IgD-negative memory B cell (primary cell): ENCODE results near the gene TCP11. TPM values are rescaled to one million over a fixed set of nuclear protein-coding genes. Genes with fewer than 3 reads are reported as not detected.

Experiments
- H3K27ac Mint-ChIP-seq, 3 donors: one replicate each; pipeline ENCODE4 v1.8.0; 2020 to 2022; ENCODE audit warnings: mild to moderate bottlenecking in 3 of 3, mixed read lengths in 3 of 3, moderate library complexity in 1 of 3
- H3K27me3 Mint-ChIP-seq: one replicate; pipeline ENCODE4 v1.8.0; 2021; ENCODE audit warnings: mixed read lengths
- H3K36me3 Mint-ChIP-seq: one replicate; pipeline ENCODE4 v1.8.0; 2020; ENCODE audit warnings: mild to moderate bottlenecking, mixed read lengths
- H3K4me1 Mint-ChIP-seq, 3 donors: one replicate each; pipeline ENCODE4 v1.8.0; 2020 to 2022; ENCODE audit warnings: mixed read lengths in 3 of 3, mild to moderate bottlenecking in 1 of 3
- H3K4me3 Mint-ChIP-seq, 4 donors: one replicate each; pipeline ENCODE4 v1.8.0; 2020 to 2022; ENCODE audit warnings: mild to moderate bottlenecking in 4 of 4, mixed read lengths in 4 of 4, moderate library complexity in 3 of 4
- H3K9me3 Mint-ChIP-seq, 3 donors: one replicate each; pipeline ENCODE4 v1.8.0; 2020 to 2021; ENCODE audit warnings: mixed read lengths in 3 of 3, mild to moderate bottlenecking in 1 of 3
- polyA plus RNA-seq: library from polyadenylated mRNA; unstranded; fragments of 300-500 nt; fragmentation: Illumina TruSeq; gene quantifications from one replicate; pipeline ENCODE4 v1.2.3, GENCODE V29; 2021

Gene TCP11
- not detected for polyA plus RNA-seq

GRCh38 chr6:35141007-35141655, at the start of gene TCP11:
Gene TCP11, minus strand, starts transcription at chr6:35141339. Its CDS starts 469 bp downstream, at chr6:35140870.
- peak within 1 kb of the TSS; percentile 9 to 77 (median 58) for H3K4me3 Mint-ChIP-seq
- H3K9me3 Mint-ChIP-seq = no peaks in the 10 kb centered on the region
- peaks cover 16% of the 10 kb centered on the region for H3K27me3 Mint-ChIP-seq
- peaks cover 9 to 11% (median 10%) of the 10 kb centered on the region in 3 donors for H3K4me1 Mint-ChIP-seq
- H3K36me3 Mint-ChIP-seq = no peaks in the 10 kb centered on the region
- H3K27ac Mint-ChIP-seq = peak within 1 kb of the TSS in 1 of 3 donors; percentile 4

DNA sequence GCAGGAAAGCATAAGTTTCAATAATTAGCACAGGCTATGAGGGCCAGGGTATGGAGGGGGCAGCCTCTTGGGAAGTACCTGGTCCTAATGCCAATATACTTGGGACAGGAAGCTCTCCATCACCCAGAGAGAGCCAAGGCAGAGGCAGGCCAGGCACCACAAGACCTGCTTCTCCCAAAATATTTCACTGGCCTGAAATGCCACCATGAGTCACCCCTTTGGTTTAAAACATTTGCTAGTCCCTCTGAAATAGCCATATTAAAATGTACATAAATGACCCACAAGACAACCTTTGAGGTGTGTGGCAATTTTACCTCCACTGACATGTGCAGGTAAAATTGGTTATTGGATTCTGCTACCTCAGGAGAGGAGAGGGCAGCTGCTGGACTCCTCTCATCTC, 49.2 kb upstream of the TCP11 start:
- no peak overlapping the region for H3K27ac Mint-ChIP-seq
- H3K27me3 Mint-ChIP-seq = peaks cover 11% of the 10 kb centered on the region
- no peak overlapping the region for H3K4me3 Mint-ChIP-seq
- peaks cover 0 to 4% (median 0%) of the 10 kb centered on the region in 3 donors for H3K4me1 Mint-ChIP-seq
- no peaks in the 10 kb centered on the region for H3K9me3 Mint-ChIP-seq
- no peaks in the 10 kb centered on the region for H3K36me3 Mint-ChIP-seq

DNA sequence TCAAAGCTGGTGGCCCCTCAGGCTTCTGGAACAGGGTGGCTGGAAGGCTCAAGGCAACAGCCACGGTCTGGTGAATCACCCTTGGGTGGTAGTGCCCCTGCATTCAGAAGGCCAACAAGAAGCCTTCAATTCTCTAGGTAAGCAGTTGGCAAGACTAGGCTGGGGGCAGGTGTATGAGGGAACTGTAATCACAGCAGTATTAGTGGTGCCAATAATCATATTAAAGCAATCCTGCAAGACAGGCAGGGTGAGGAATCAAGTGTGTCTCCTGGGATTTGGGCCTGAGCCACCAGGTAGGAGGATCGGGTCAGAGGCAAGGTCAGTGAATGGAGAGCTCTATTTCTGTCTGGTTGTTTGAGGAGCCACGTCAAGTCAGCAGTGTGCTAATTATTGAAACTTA, 47.7 kb upstream of the TCP11 start:
- Mint-ChIP-seq H3K4me1 (peaks cover 0 to under 1% (median 0%) of the 10 kb centered on the region in 3 donors), H3K9me3 (no peaks in the 10 kb centered on the region), H3K4me3 (no peak overlapping the region), H3K36me3 (no peaks in the 10 kb centered on the region), H3K27ac (no peak overlapping the region), H3K27me3 (peaks cover 12% of the 10 kb centered on the region)

DNA sequence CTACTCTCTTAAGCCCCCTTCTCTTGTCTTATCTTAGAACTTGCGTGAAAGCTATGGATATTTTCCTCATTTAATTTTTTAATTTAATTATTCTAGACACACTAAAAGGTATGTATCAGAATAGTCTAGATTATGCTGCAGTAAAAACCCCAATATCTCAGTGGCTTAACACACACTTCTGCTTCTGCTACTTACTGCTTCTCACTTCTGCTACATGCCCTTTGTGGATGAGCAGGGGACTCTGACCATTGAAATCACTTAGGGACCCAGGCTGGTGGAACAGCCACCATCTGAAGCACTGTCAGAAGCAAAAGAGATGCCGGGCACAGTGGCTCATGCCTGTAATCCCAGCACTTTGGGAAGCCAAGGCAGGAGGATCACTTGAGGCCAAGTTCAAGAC, 45.4 kb upstream of the TCP11 start:
- H3K27ac Mint-ChIP-seq = no peak overlapping the region
- H3K9me3 Mint-ChIP-seq = no peaks in the 10 kb centered on the region
- H3K4me1 Mint-ChIP-seq = no peaks in the 10 kb centered on the region
- H3K4me3 Mint-ChIP-seq = no peak overlapping the region
- H3K27me3 Mint-ChIP-seq = peaks cover 17% of the 10 kb centered on the region
- no peaks in the 10 kb centered on the region for H3K36me3 Mint-ChIP-seq

DNA sequence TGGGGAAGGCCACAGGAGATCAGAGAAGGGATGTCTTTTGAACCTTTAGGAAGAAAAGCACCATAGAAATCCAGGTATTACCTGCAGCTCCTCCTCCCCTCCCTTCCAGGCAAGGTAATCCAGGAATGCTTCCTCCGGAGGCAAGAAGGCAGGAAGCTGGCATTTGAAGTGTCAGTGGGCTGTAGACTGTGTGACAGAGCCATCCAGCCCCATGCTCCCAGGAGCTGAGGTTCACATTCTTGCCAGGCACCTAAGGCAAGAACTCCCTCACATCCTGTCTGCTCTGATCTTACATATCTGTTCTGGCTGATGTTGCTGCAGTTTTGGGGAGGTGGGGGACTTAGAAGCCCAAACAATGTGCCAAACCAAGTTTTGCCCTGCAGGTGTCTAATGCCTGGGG, 44.8 kb upstream of the TCP11 start:
- peaks cover 20% of the 10 kb centered on the region for H3K27me3 Mint-ChIP-seq
- H3K9me3 Mint-ChIP-seq = no peaks in the 10 kb centered on the region
- H3K36me3 Mint-ChIP-seq = no peaks in the 10 kb centered on the region
- no peak overlapping the region for H3K27ac Mint-ChIP-seq
- no peak overlapping the region for H3K4me3 Mint-ChIP-seq
- no peaks in the 10 kb centered on the region for H3K4me1 Mint-ChIP-seq

- H3K4me3 Mint-ChIP-seq = no peak overlapping the region
- H3K9me3 Mint-ChIP-seq = no peaks in the 10 kb centered on the region
These were observed 44.2 kb upstream of the TCP11 start for GRCh38 chr6:35185302-35185681.

DNA sequence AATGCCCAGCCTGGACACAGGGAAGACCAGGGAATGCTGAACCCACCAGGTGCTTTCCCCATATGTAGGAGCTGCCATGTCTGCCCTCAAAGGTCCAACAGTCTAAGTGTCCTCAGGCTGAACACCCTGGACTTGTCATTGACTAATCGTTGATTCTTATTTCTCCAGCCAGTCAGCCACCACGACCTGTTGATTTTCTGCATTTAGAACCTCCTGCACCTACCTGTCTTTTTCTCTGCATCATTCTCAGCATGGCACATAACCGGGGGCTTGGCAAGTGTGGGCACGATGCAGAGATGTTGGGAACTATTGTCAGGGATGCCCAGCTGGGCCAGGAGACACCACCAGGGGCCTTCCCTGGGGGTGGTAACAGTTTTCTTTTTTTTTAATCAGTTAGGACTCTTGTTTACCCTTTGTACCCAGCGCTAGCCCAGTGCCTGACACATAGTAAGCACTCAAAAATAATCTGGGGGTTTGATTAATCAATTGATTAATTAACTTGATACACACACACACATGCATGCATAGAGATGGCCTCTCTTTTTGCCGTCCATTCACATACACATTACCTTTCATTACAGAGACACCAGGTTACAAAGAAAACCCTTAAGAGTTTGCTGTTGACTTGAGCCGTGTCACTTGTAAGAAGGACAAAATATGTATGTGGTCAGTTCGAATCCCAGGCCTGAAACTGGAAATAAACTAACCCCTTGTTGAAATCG, 43.6 kb upstream of the TCP11 start:
- Mint-ChIP-seq H3K4me1 (no peaks in the 10 kb centered on the region), H3K27ac (no peak overlapping the region), H3K4me3 (no peak overlapping the region), H3K9me3 (no peaks in the 10 kb centered on the region), H3K27me3 (peaks cover 12% of the 10 kb centered on the region), H3K36me3 (no peaks in the 10 kb centered on the region)

More at GRCh38 chr6:35185302-35185681, 44.2 kb upstream of the TCP11 start:
- H3K36me3 Mint-ChIP-seq = no peaks in the 10 kb centered on the region
- peaks cover 16% of the 10 kb centered on the region for H3K27me3 Mint-ChIP-seq
- no peak overlapping the region for H3K27ac Mint-ChIP-seq
- no peaks in the 10 kb centered on the region for H3K4me1 Mint-ChIP-seq

- Mint-ChIP-seq H3K27ac (no peak overlapping the region), H3K9me3 (no peaks in the 10 kb centered on the region), H3K36me3 (no peaks in the 10 kb centered on the region), H3K27me3 (peaks cover 12% of the 10 kb centered on the region), H3K4me1 (no peaks in the 10 kb centered on the region), H3K4me3 (no peak overlapping the region)
These were observed 42.8 kb upstream of the TCP11 start for GRCh38 chr6:35183935-35184334.

DNA sequence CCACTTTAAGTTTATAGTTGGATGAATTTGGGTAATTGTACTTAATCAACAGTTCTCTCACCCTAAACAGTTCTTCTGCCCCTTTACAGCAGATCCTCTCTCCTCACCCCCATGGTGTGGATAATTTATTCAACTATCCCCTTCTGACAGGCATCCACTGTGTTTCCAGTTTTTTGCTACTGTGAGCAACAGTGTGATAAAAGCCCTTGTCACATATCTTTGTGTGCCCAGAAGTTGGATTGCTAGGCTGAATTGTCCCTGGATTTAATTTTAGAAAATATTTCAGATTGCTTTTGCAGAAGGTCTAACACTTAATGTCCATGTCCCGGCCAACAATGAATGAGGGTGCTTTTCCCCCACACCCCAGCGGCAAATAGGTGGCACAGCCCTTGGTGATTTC, 42.1 kb upstream of the TCP11 start:
- H3K9me3 Mint-ChIP-seq = no peaks in the 10 kb centered on the region
- no peaks in the 10 kb centered on the region for H3K36me3 Mint-ChIP-seq
- H3K4me1 Mint-ChIP-seq = no peaks in the 10 kb centered on the region
- peaks cover 12% of the 10 kb centered on the region for H3K27me3 Mint-ChIP-seq
- H3K27ac Mint-ChIP-seq = no peak overlapping the region
- H3K4me3 Mint-ChIP-seq = no peak overlapping the region

DNA sequence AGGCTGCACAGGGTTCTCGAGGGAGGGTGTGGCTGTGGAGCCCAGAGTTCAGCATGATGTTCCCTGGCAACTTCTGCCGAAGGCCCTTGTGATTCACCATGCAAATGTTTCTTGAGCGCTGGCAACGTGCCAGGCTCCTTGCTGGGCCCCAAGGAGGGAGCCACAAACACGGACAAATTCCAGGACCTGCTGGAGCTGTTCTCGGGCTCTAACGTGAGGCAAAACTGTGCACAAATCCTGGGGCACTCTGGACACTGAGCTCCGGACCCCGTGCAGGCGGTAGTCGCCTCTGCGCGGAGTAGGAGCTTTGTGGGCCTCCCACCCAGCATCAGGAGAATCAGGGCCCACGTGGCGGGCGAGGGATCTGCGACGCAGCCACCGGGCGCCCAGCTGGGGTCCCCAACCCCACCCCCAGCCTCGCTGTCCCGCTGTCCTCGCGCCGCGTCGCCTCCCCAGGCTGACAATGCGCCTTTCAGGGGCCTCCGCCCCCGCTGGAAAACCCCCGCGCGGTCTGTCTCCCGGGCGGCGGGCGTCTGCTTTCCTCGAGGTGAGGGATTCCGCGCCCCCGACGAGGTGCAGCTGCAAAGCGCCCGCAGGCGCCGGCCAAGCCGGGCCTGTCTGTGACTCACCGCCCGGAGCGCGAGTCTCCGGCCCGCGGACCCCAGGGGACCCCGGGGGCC, 40.9 kb upstream of the TCP11 start:
- peak overlapping the region in 1 of 4 donors; percentile 26 for H3K4me3 Mint-ChIP-seq
- no peak overlapping the region for H3K27ac Mint-ChIP-seq
- H3K4me1 Mint-ChIP-seq = no peaks in the 10 kb centered on the region
- H3K9me3 Mint-ChIP-seq = no peaks in the 10 kb centered on the region
- H3K36me3 Mint-ChIP-seq = no peaks in the 10 kb centered on the region
- H3K27me3 Mint-ChIP-seq = peaks cover 12% of the 10 kb centered on the region

GRCh38 chr6:35181308-35181932, 40.3 kb upstream of the TCP11 start:
- Mint-ChIP-seq H3K36me3 (no peaks in the 10 kb centered on the region), H3K4me3 (peak overlapping the region in 1 of 4 donors; percentile 26), H3K9me3 (no peaks in the 10 kb centered on the region), H3K27me3 (peaks cover 12% of the 10 kb centered on the region), H3K27ac (no peak overlapping the region), H3K4me1 (no peaks in the 10 kb centered on the region)

GRCh38 chr6:35179901-35180535, 38.9 kb upstream of the TCP11 start:
- Mint-ChIP-seq H3K9me3 (no peaks in the 10 kb centered on the region), H3K36me3 (no peaks in the 10 kb centered on the region), H3K27ac (no peak overlapping the region), H3K4me3 (no peak overlapping the region), H3K27me3 (peaks cover 12% of the 10 kb centered on the region), H3K4me1 (no peaks in the 10 kb centered on the region)

GRCh38 chr6:35178932-35179832, 38.0 kb upstream of the TCP11 start:
- no peak overlapping the region for H3K4me3 Mint-ChIP-seq
- no peaks in the 10 kb centered on the region for H3K9me3 Mint-ChIP-seq
- H3K4me1 Mint-ChIP-seq = peaks cover 0 to under 1% (median 0%) of the 10 kb centered on the region in 3 donors
- H3K36me3 Mint-ChIP-seq = no peaks in the 10 kb centered on the region
- peaks cover 9% of the 10 kb centered on the region for H3K27me3 Mint-ChIP-seq
- no peak overlapping the region for H3K27ac Mint-ChIP-seq

- peaks cover 0 to 6% (median 0%) of the 10 kb centered on the region in 3 donors for H3K4me1 Mint-ChIP-seq
- H3K36me3 Mint-ChIP-seq = peaks cover 1% of the 10 kb centered on the region
- H3K4me3 Mint-ChIP-seq = no peak overlapping the region
- no peaks in the 10 kb centered on the region for H3K9me3 Mint-ChIP-seq
- peaks cover 16% of the 10 kb centered on the region for H3K27me3 Mint-ChIP-seq
- peak overlapping the region in 1 of 3 donors; percentile 90 for H3K27ac Mint-ChIP-seq
These were observed 36.9 kb upstream of the TCP11 start for GRCh38 chr6:35178012-35178411.
